HG02852 (cell line): Measurements from ENCODE around the gene SMNDC1.
"Not testable (repeated sequence)": the region's sequence is repeated elsewhere in the genome, so short reads cannot be mapped to it uniquely, and the experiment has no call there.

Source experiments
- ATAC-seq: cut with Tn5 transposase; IDR thresholded peaks from one replicate; pipeline ENCODE4 v1.9.1; 2021; ENCODE audit warnings: mild to moderate bottlenecking, moderate library complexity; ENCODE audit not compliant: unreplicated experiment

Gene SMNDC1

DNA sequence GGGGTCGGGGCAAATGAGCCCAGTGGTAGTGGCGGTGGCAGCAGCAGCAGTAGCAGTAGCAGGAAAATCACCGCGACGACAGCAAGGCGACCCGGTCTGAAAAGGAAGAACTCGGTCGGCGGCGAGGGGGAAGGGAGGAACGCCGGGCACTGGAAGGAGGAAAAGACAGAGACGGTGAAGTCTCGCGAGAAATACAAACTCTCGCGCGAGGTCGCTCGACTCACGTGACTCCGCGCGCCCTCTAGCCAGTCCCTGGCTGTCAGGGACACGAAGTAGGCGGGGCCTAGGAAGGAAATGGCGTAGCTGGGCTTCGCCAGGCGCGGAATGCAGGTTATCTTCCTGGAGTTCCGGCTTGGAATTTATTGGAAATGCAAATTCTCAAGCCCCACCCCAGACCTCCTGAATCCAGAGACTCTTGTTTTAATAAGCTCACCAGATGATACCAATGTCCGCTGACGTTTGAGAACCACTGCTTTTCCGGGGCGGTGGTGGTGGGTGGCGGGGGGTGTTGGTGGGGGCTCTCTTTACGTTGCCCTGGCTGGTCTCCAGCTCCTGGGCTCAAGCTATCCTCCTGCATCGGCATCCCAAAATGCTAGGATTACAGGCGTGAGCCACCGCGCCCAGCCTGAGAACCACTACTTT, at the start of gene SMNDC1:
SMNDC1 (minus strand) TSS at position 141 of the 642 bp plus-strand sequence. CDS start 1,333 bp downstream, outside the sequence.
- peak; percentile 88 for ATAC-seq

DNA sequence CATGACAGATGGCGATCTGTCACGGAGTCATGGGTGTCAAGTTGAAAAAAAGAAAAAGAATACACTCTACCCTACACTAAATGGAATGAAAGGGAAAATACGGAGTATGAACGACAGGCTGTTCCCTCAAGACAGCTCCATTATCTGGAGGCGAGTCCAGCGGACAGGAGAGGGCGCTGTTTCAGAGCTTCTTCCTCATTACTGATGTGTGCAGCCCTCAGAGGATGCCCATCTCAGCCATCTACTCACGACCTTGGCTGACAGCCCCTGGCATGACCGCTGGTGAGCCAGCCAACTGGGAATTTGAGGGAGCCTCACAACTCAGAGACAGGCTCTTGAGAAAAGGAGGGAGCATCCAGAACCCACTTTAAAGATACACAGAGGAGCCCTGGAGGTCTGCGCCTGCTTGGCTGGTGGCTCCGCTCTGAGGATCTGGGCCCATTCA, 49.6 kb upstream of the SMNDC1 start:
- ATAC-seq, result no peak

DNA sequence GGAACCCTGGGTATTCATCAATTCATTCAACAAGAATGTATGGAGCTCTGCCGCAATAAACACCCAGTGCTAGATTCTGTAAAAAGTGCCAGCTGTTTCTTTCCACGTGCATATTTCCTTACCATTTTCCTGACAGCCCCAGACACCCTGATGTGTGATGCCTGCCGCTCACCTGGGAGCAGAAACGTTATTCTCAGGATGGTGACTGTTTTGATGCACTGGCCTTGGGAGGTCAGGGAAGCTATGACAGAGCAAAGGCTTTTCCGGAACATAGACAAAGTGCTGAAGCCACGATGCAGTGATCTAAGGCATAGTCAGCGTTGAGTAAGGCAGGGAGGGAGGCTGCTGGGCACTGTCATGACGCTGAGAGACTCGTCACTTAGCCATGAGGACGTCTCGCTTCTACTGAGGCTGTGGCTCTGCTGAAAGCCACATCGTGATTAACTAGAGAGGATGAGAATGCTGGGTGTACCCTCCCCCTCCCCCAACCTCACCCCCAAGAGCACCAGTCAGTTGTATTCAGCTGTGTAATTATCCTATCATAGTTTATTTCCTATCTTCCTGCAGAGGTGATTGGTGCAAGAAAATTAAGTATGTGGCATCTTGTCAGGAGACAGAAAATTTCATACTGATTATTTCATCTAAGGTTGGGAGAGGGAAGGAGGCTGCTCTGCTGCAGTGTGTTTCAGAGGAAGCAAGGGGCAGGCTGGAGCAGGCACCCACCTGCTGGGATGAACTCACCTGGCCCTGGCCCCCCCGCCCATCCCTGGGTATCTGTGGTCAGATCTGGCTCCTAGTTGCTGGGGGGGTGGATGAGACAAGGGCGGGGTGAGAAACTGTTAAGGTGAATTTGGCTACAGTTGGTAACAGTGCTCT, 48.8 kb upstream of the SMNDC1 start:
- ATAC-seq, result no peak

DNA sequence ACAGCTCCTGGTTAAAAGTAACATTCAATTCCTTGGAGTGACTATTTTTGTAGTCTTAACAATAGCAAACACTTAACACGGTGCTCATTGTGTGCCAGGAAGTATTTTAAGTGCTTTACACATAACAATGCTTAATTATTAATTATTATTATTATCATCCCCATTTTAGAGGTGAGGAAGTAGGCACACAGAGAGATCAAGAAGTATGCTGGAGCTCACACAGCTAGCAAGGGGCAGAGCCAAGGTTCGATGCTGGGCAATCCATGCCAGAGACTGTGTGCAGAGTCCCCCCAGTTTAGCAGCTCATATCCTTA, 48.2 kb upstream of the SMNDC1 start:
- no peak for ATAC-seq

DNA sequence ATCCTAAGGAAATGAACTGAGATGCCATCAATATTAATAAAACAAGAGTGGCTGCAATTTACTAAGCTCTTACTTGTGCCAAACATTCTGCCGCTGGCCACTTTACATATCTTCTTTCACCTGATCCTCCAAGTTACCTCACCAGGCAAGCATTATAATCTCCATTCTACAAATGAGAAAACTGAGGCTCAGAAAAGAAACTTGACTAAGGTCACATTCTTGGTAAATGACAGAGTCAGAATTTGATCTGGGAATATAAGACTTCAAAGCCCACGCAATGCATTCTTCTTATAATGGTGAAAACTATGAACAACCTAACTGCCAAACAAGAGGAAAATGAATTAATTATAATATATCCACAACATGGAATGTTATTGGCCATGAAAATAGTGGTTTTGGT, 46.1 kb upstream of the SMNDC1 start:
- ATAC-seq, result no peak

DNA sequence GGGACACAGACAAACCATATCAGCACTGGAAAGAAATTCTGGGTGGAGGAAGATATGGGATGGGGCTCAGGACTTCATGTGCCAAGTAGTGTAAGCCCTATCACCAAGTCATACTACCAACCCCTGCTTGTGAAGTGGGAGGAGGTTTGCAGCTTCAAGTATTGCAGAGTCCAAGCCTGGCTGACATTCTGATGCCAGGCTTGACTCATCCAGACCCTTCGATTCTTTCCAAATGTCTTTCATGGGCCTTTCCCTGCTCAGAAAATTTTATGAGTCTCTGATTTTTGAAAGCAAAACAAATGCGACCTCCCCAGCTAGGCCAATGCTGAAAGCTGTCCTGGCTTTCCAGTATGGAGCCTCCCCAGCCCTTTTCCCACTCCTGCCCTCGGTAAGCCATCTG, 45.1 kb upstream of the SMNDC1 start:
- no peak for ATAC-seq

DNA sequence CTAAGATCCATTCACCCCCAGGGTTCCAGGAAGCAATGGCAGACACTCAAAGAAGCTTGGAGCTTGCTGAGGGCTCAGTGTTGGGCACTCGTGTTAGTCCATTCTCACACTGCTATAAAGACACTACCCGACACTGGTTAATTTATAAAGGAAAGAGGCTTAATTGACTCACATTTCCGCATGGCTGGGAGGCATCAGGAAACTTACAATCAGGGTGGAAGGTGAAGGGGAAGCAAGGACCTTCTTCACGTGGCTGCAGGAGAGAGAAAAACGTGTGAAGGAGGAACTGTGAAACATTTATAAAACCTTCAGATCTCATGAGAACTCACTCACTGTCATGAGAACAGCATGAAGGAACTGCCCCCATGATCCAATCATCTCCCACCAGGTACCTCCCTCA, 44.7 kb upstream of the SMNDC1 start:
- no peak for ATAC-seq

DNA sequence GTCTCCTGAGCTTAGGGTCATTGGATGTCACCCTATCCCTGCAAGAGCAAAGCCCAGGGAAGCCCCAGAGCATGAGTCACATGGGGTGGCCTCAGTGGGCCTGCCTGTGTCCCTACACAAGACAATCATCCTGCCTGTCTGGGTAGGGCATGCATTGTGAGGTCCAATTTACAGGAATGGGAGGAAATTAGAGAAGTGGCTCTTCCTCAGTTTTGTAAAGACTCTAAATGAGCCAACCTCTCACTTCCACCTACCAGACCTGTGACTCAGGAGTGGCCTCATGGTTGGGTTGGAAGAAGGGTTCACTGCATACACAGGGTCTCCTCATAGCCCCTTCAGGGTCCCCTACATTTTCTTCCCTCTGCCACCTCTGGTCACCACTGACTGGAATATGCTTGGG, 43.6 kb upstream of the SMNDC1 start:
- ATAC-seq, result no peak

DNA sequence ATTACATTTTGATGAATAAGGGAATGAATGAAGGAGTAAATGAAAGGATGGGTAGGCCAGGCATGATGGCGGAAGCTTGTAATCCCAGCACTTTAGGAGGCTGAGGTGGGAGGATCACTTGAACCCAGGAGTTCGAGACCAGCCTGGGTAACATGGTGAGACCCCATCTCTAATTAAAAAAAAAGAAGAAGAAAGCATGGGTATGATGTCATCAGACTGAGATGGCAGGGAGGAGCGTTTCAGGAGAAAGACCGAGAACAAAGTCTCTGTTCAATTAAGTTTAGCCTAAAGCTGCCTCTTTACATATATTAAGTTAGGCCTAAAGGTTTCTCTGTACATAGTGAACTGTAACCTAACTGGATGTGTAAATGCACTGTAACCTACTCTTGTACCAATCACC, 42.2 kb upstream of the SMNDC1 start:
- no peak for ATAC-seq

DNA sequence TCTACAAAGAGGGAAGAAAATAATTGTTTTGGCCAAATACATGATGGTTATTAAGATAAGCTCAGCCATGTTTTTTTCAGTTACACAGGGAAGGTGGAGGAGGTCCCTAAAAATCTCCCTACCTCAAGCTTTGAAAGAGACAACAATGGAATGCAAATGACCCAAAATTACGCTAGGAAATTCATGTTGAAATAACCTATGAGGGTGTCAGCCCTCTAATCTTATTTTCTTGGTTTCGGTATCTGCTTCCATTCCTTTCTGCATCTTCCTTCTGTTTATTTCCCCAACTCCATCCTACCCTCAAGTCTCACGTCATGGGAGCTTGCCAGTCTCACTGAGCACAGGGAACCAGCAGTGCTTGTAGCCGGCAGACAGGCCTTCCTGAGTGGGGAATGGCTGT, 40.6 kb upstream of the SMNDC1 start:
- no peak for ATAC-seq

DNA sequence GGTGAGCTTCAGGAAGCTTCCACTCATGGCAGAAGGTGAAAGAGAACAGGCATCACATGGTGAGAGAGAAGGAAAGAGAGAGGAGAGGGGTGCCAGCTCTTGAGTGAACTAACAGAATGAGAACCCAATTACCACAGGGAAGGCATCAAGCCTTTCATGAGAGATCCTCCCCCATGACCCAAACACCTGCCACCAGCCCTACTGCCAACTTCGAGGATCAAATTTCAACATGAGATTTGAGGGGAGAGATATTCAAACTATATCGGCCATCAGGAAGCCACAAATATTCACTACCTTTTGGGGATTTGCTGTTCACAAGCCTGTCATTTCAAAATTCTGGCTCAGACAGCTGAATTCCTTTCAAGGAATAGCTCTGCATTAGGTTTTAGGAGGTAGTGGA, 39.9 kb upstream of the SMNDC1 start:
- ATAC-seq, result no peak

DNA sequence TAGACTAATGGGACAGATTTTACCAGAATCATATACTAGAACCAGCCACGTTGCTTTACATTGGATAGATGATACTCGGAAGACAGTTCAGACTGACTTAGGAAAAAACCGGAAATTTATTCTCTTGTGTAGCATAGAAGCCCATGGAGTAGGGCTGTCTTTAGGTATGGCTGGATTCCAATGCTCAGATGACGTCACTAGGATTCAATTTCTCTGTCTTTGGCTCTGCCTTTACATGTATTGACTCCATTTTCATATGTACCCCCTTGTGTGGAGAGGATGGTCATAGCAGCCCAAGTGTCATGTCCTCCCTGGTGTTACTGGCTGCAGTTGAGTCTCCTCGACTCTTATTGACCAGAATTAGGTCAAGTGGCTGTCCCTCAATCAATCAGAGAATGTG, 39.2 kb upstream of the SMNDC1 start:
- no peak for ATAC-seq

DNA sequence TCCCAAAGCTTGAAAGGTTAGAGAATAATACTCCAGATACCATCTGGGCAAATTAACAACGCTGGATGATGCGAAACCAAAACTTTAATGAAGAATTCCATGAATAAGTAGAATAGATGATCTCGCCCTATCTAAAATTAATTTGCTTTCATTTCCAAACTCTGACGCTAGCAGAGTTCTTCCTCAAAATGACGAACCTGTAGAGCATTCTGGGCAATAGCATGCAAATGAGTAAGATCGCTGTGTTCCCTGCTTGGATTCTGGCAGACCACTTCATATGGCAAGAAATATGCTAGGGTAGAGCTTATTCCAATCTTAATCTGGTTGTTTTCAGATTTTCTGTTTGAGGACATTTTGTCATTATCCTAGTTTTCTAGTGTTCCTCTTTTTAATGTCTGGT, 36.1 kb upstream of the SMNDC1 start:
- no peak for ATAC-seq

DNA sequence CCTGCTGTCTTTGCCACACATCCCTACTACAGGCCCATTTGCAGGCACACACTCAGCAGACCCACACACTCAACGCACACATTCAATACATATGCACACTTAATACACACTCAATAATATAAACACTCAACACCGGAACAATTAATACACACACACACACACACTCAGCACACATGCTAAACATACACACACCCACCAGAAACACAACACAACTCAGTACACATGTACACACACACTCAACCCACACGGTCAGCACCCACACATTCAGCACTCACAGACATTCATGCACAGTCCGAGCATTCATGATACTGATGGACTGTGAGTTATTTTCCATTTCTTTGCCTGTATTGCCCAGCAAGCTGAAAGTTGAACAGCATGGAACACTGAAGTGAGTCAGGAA, 35.4 kb upstream of the SMNDC1 start:
- ATAC-seq, result no peak

DNA sequence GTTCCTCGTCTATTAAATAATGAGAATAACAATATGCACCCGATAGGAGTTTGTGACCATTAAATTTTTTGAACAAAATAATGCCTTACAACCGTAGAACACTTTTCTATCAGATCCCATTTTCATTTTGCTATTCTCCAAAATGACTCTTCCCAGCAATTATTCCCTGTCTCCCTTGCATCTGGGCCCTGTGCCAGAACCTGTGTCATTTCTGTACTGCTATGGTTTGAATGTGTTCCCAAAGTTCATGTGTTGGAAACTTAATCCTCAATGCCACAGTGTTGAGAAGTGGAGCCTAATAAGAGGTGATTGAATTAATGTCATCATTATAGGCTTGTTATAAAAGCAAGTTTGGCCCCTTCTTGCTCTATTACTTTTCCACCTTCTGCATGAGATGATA, 33.2 kb upstream of the SMNDC1 start:
- ATAC-seq, result no peak

DNA sequence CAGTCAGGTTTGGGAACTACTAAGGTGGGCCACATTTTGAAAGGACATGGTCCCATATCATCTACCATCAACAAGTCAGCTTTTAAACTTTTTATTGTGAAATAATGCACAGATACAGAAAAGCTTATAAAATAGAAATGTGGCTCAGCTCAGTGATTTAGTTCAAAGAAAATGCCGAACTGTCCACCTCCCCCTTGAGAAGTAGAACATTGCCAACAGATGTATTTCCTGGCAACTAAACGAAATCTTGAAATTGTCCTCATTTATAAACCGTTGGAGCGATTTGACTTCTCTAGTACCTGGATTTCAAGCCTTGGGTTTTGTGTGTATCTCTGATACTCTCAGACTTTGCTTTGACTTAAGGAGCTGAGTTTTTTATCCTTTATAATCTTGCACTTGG, 32.7 kb upstream of the SMNDC1 start:
- no peak for ATAC-seq

DNA sequence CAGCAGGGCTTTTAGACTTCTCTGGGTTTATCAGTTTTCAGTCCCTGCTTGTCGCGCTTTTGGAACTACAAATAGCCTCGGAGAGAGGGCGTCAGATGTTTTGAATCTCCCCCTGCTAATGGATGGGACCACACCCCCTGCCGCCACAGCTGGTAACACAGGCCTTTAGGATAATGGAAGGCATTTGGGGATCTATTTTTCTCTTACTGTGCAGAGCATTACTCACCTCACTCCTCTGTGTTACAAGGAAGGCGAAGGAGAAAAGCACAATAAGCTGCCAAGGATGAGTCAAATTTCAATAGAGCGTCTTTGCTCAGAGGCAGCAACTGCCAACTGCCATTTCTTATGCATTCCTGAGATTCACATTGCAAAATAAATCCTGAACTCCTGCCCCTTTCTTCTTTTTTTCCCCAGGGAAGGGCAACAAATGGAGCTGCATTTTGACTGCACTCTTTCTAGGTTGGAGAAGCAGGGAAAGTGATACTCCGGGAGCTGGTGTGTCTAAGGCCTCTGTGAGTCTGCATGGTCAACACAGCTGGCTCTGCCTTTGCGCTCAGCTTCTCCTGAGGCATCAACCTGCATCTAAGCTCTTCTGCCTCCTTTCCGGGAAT, 31.5 kb upstream of the SMNDC1 start:
- no peak for ATAC-seq

DNA sequence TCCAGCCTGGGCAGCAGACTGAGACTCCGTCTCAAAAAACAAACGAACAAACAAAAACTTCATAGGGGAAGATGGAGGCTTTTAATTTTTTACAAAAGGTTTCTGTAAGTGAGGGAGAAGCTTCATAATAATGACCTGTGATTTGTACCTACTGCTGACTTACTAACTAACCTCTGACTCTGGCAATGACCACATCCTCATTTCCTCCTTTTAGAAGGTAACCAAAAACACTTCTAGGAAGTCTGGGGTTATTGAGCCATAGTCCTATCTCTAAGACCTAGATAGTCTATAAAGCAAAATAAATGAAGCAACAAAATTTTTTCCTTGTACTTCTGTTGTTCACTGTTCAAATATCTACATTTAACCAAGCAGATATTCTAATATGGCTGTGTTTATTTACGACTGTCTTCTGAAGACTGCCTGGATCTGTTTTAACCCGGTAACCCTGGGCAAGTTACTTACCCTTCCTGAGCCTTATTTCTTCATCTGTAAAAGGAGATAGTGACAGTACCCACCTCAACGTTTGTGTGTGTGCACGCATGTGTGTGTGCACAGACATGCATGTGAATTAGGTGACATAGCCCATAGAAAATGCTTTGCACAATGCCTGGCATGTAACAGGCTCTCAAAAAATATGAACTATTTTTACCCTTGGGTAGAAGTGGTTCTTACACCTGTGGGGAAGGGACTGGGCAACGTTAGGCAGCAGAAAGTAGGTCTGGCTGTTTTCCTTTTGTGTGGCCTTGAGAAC, 30.8 kb upstream of the SMNDC1 start:
- no peak for ATAC-seq

DNA sequence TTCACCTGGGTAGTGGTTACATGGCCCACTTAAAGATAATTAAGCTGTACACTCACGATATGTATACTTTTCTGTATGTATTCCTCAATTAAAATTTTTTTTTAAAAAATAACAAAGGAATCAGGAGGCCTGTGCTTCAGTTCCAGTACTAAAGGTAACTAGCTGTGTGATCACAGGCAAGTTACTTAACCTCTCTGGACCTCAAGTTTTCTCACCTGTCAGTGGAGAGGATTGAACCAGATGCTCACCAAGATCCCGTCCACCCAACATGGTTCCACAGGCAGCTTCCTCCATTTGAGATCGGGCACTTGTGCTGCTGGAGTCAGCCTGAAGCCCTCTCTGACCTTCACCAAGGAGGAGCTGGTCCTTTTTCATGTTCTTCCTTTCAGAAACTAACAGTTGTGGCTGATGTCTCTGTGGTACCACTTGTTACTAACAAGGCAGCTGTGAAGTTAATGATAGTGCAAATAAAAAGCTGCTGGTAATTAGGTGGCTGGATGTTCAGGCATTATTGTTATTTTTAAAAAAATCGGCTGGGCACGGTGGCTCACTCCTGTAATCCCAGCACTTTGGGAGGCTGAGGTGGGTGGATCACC, 29.4 kb upstream of the SMNDC1 start:
- ATAC-seq, result no peak

DNA sequence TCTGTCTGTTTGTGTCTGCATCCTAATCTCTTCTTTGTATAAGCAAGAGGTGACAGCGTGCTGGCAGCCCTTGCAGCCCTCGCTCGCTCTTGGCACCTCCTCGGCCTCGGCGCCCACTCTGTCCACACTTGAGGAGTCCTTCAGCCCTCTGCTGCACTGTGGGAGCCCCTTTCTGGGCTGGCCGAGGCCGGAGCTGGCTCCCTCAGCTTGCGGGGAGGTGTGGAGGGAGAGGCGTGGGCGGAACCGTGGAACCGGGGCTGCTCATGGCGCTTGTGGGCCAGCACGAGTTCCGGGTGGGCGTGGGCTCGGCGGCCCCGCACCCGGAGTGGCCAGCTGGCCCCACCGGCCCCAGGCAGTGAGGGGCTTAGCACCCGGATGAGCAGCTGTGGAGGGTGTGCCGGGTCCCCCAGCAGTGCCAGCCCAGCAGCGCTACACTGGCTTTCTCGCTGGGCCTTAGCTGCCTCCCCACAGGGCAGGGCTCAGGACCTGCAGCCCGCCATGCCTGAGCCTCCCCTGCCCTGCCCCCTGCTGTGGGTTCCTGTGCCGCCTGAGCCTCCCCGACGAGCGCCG, 26.6 kb upstream of the SMNDC1 start:
- ATAC-seq, result not testable (repeated sequence)

DNA sequence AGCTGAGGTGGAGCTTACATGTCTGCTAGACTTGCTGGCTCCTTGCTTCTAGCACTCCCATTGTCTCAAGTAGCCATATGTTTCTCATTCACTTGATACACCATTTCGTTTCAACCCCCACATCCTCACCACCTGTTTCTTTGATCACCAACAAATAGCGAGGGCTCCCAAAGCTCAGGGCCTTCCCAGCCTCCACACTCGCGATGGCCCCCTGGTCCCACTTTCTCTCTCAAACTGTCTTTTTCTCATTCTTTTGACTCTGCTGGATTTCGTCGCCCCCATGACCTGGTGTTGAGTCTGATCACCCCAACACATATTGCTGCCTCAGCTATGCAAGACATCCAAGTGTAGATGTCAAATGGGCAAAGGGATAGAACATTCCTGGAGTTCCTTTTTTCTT, 26.0 kb upstream of the SMNDC1 start:
- ATAC-seq, result no peak
